ENCODE measurements around the gene LMO3. TPM values are rescaled to one million over a fixed set of nuclear protein-coding genes. Genes with fewer than 3 reads are reported as not detected.

Gene LMO3
- polyA plus RNA-seq (2011; rRNA removed) (not detected in 2 replicates), polyA minus RNA-seq (2011; rRNA and poly(A)+ RNA removed) (not detected in 2 replicates)

- POLR2A ChIA-PET, result no interaction called here
These were observed at the start of gene LMO3 for GRCh38 chr12:16606117-16606200. TSS of gene LMO3 (minus strand) at chr12:16606162. CDS start at chr12:16600860, 5,302 bp downstream.

GRCh38 chr12:16636435-16637055 is 30.6 kb upstream of the LMO3 start:
- ChIA-PET CTCF (no interaction called here), POLR2A (no interaction called here)
- no peak for DNase-seq (ENCODE audit: low read depth)
- Histone ChIP-seq H3K4me3 (ENCODE audit: low read depth, low read length) (no peak overlapping the region), H3K27me3 (ENCODE audit: control insufficient read depth, insufficient read depth, low read length) (no peaks in the 10 kb centered on the region), H3K36me3 (ENCODE audit: control insufficient read depth, insufficient read depth, low read length) (no peaks in the 10 kb centered on the region)
- TF ChIP-seq CTCF (IDR thresholded peaks at IDR 0.05; ENCODE audit: insufficient read depth, low read depth, low read length), result no peak

More at GRCh38 chr12:16606117-16606200, at the start of gene LMO3:
- CTCF ChIA-PET, result no interaction called here
- no peak for DNase-seq (ENCODE audit: low read depth)
- Histone ChIP-seq H3K4me3 (ENCODE audit: low read depth, low read length) (no peak within 1 kb of the TSS), H3K36me3 (ENCODE audit: control insufficient read depth, insufficient read depth, low read length) (no peaks in the 10 kb centered on the region), H3K27me3 (ENCODE audit: control insufficient read depth, insufficient read depth, low read length) (no peaks in the 10 kb centered on the region)
- TF ChIP-seq CTCF (IDR thresholded peaks at IDR 0.05; ENCODE audit: insufficient read depth, low read depth, low read length), result no peak

- Histone ChIP-seq H3K36me3 (ENCODE audit: control insufficient read depth, insufficient read depth, low read length) (no peaks in the 10 kb centered on the region), H3K4me3 (ENCODE audit: low read depth, low read length) (no peak overlapping the region), H3K27me3 (ENCODE audit: control insufficient read depth, insufficient read depth, low read length) (no peaks in the 10 kb centered on the region)
- no peak for DNase-seq (ENCODE audit: low read depth)
- POLR2A ChIA-PET, result no interaction called here
- no peak for TF ChIP-seq CTCF (IDR thresholded peaks at IDR 0.05; ENCODE audit: insufficient read depth, low read depth, low read length)
- CTCF ChIA-PET, result interaction anchor here (1.3 kb wide), 1 partner anchor 11 kb away, joined by 3 read pairs; no protein-coding TSS in a partner anchor
These were observed 28.8 kb upstream of the LMO3 start for GRCh38 chr12:16634786-16635185.

- TF ChIP-seq CTCF (IDR thresholded peaks at IDR 0.05; ENCODE audit: insufficient read depth, low read depth, low read length), result no peak
- POLR2A ChIA-PET, result no interaction called here
- no peak for DNase-seq (ENCODE audit: low read depth)
- Histone ChIP-seq H3K27me3 (ENCODE audit: control insufficient read depth, insufficient read depth, low read length) (no peaks in the 10 kb centered on the region), H3K36me3 (ENCODE audit: control insufficient read depth, insufficient read depth, low read length) (no peaks in the 10 kb centered on the region), H3K4me3 (ENCODE audit: low read depth, low read length) (no peak overlapping the region)
- CTCF ChIA-PET, result interaction anchor here (0.7 kb wide), 1 partner anchor 33 kb away, joined by 3 read pairs; no protein-coding TSS in a partner anchor
These were observed 21.0 kb upstream of the LMO3 start for GRCh38 chr12:16626991-16627390.

- no peak for DNase-seq (ENCODE audit: low read depth)
- CTCF ChIA-PET, result no interaction called here
- TF ChIP-seq CTCF (IDR thresholded peaks at IDR 0.05; ENCODE audit: insufficient read depth, low read depth, low read length), result no peak
- POLR2A ChIA-PET, result no interaction called here
- Histone ChIP-seq H3K27me3 (ENCODE audit: control insufficient read depth, insufficient read depth, low read length) (no peaks in the 10 kb centered on the region), H3K4me3 (ENCODE audit: low read depth, low read length) (no peak overlapping the region), H3K36me3 (ENCODE audit: control insufficient read depth, insufficient read depth, low read length) (no peaks in the 10 kb centered on the region)
These were observed 16.4 kb upstream of the LMO3 start for GRCh38 chr12:16622338-16622737.

Measured in BJ (cell line).